Activated T-helper 1 cell treated with anti-CD3 and anti-CD28 coated beads, Interleukin-12 subunit alpha, Interleukin-12 subunit beta, Interleukin-2, Interleukin-4 antibody, amounts not matched to agents 30 ng/mL and 10 ng/mL and 1 ng/mL, durations not matched to agents 14 hours and 24 hours and 36 hours (primary cell): ENCODE data around the gene OR5B17. TPM values are rescaled to one million over a fixed set of nuclear protein-coding genes. Genes with fewer than 3 reads are reported as not detected.

Source experiments
- total RNA-seq: library from RNA; stranded (reverse); gene quantifications from 2 replicates; pipeline ENCODE4 v1.2.3, GENCODE V29; 2022

Gene OR5B17
- total RNA-seq, 1 donor from 2014 or later: not detected

Other genes with a start within 250 kb of the OR5B17 start
- gene OR9I1, start 233.5 kb downstream of the OR5B17 start, total RNA-seq: not detected in 2 replicates
- not detected in 2 replicates for gene OR9Q2, start 170.0 kb downstream of the OR5B17 start, total RNA-seq
- not detected in 2 replicates for gene OR1S2, start 154.9 kb downstream of the OR5B17 start, total RNA-seq
- not detected in 2 replicates for gene OR1S1, start 146.3 kb downstream of the OR5B17 start, total RNA-seq
- gene OR10Q1, start 130.2 kb downstream of the OR5B17 start, total RNA-seq: not detected in 2 replicates
- gene OR10W1, start 90.8 kb downstream of the OR5B17 start, total RNA-seq: not detected in 2 replicates
- not detected in 2 replicates for gene OR5B3, start 47.8 kb upstream of the OR5B17 start, total RNA-seq
- gene OR5B2, start 69.1 kb upstream of the OR5B17 start, total RNA-seq: not detected in 2 replicates
- not detected in 2 replicates for gene OR5B12, start 83.2 kb upstream of the OR5B17 start, total RNA-seq
- not detected in 2 replicates for gene OR5B21, start 149.0 kb upstream of the OR5B17 start, total RNA-seq
- 70.4 and 73.6 TPM in 2 replicates for gene LPXN, start 216.8 kb upstream of the OR5B17 start, total RNA-seq
- 59.2 and 60.2 TPM in 2 replicates for gene ZFP91, start 220.0 kb upstream of the OR5B17 start, total RNA-seq